Hepatocyte (in vitro differentiated cells): ENCODE data around the gene ECE1. TPM values are rescaled to one million over a fixed set of nuclear protein-coding genes. Genes with fewer than 3 reads are reported as not detected.
"Not testable (repeated sequence)": the region's sequence is repeated elsewhere in the genome, so short reads cannot be mapped to it uniquely, and the experiment has no call there.

Experiments
- DNase-seq: peaks from one replicate; pipeline ENCODE4 v3.0.0-alpha.2; 2016; ENCODE audit warnings: low spot score
- H2AFZ ChIP-seq: fragments of 200-600 bp; sonication (generic); 2 replicates; pipeline ENCODE4 v1.6.0; 2016; ENCODE audit warnings: antibody characterized with exemption, mild to moderate bottlenecking
- H3K27ac ChIP-seq: fragments of 200-600 bp; sonication (generic); 2 replicates; pipeline ENCODE4 v1.5.1; 2016; ENCODE audit warnings: mild to moderate bottlenecking
- H3K27me3 ChIP-seq: fragments of 200-600 bp; sonication (generic); 2 replicates; pipeline ENCODE4 v1.6.1; 2016
- H3K36me3 ChIP-seq: fragments of 200-600 bp; sonication (generic); replicated peaks from 2 replicates; pipeline ENCODE4 v1.5.1; 2016; ENCODE audit warnings: low read depth; ENCODE audit not compliant: insufficient read depth
- H3K4me1 ChIP-seq: fragments of 200-600 bp; sonication (generic); 2 replicates; pipeline ENCODE4 v1.5.1; 2016; ENCODE audit warnings: mild to moderate bottlenecking, moderate library complexity; ENCODE audit not compliant: insufficient read depth
- H3K4me2 ChIP-seq: fragments of 200-600 bp; sonication (generic); 2 replicates; pipeline ENCODE4 v1.6.0; 2016
- H3K4me3 ChIP-seq: fragments of 200-600 bp; sonication (generic); 2 replicates; pipeline ENCODE4 v1.5.1; 2016; ENCODE audit warnings: mild to moderate bottlenecking
- H3K79me2 ChIP-seq: fragments of 200-600 bp; sonication (generic); 2 replicates; pipeline ENCODE4 v1.6.0; 2017; ENCODE audit warnings: mild to moderate bottlenecking
- H3K9me2 ChIP-seq: fragments of 200-600 bp; sonication (generic); replicated peaks from 2 replicates; pipeline ENCODE4 v1.6.0; 2017; ENCODE audit warnings: mild to moderate bottlenecking; ENCODE audit not compliant: insufficient read depth
- H3K9me3 ChIP-seq: fragments of 200-600 bp; sonication (generic); 2 replicates; pipeline ENCODE4 v1.5.1; 2016; ENCODE audit warnings: low read depth, mild to moderate bottlenecking
- H4K20me1 ChIP-seq: fragments of 200-600 bp; sonication (generic); 2 replicates; pipeline ENCODE4 v1.6.0; 2016; ENCODE audit warnings: mild to moderate bottlenecking; ENCODE audit not compliant: insufficient read depth, poor library complexity, severe bottlenecking
- CTCF ChIP-seq: fragments of 200-600 bp; sonication (generic); IDR thresholded peaks from 2 replicates; pipeline ENCODE4 v1.5.1; 2016; ENCODE audit warnings: antibody characterized with exemption, mild to moderate bottlenecking; ENCODE audit not compliant: poor library complexity
- EZH2 ChIP-seq: fragments of 200-600 bp; sonication (generic); IDR thresholded peaks from 2 replicates; pipeline ENCODE4 v1.6.1; 2016; ENCODE audit warnings: antibody characterized with exemption, mild to moderate bottlenecking, borderline replicate concordance
- EZH2phosphoT487 ChIP-seq: fragments of 200-600 bp; sonication (generic); IDR thresholded peaks from one replicate; pipeline ENCODE4 v1.6.1; 2018; ENCODE audit warnings: antibody characterized with exemption, mild to moderate bottlenecking, low read depth, moderate library complexity; ENCODE audit not compliant: unreplicated experiment, severe bottlenecking
- WGBS: methylation state at CpG from one replicate; pipeline ENCODE4 v1.1.6; 2016; ENCODE audit warnings: low lambda C conversion rate; ENCODE audit errors: missing lambda C conversion rate; 5-methylcytosine and 5-hydroxymethylcytosine counted together
- polyA plus RNA-seq: library from polyadenylated mRNA; unstranded; fragments of >200 nt; fragmentation: Nextera tagmentation; extraction: Ambion mirVana; gene quantifications from 2 replicates; pipeline ENCODE4 v1.2.1, GENCODE V29; 2016
- total RNA-seq: library from RNA; depleted of rRNA; stranded (reverse); fragments of >200 nt; gene quantifications from 2 replicates; pipeline ENCODE4 v1.2.3, GENCODE V29; 2014

ECE1 gene
- total and polyA plus RNA-seq, 2 experiments from 2014 or later = 60.8 to 90.6 TPM

GRCh38 chr1:21283524-21283923 is 6.7 kb downstream of the ECE1 start:
- no peak for TF ChIP-seq EZH2
- no peak for TF ChIP-seq CTCF
- TF ChIP-seq EZH2phosphoT487 = no peak
- H3K9me2 ChIP-seq = no peaks in the 10 kb centered on the region
- H3K27ac ChIP-seq = no peak overlapping the region
- 89% methylated on average over 7 of the region's 7 CpGs for WGBS
- H3K4me1 ChIP-seq = peaks cover 28% of the 10 kb centered on the region
- H3K27me3 ChIP-seq = no peaks in the 10 kb centered on the region
- no peaks in the 10 kb centered on the region for H3K9me3 ChIP-seq
- no peak overlapping the region for H3K4me2 ChIP-seq
- H2AFZ ChIP-seq = no peak overlapping the region
- no peak for DNase-seq
- H3K4me3 ChIP-seq = no peak overlapping the region
- H3K79me2 ChIP-seq = peaks cover 41% of the 10 kb centered on the region
- no peaks in the 10 kb centered on the region for H4K20me1 ChIP-seq
- H3K36me3 ChIP-seq = no peaks in the 10 kb centered on the region

GRCh38 chr1:21282020-21282419 is 8.2 kb downstream of the ECE1 start:
- H3K9me3 ChIP-seq, H3K4me2 ChIP-seq, DNase-seq, H3K36me3 ChIP-seq, H4K20me1 ChIP-seq, H3K27me3 ChIP-seq, H3K9me2 ChIP-seq, H3K4me3 ChIP-seq, H3K27ac ChIP-seq, H2AFZ ChIP-seq: not testable (repeated sequence)
- Histone ChIP-seq H3K79me2 (peaks cover 38% of the 10 kb centered on the region), H3K4me1 (peaks cover 32% of the 10 kb centered on the region)
- WGBS = 98% methylated on average over 4 of the region's 4 CpGs

GRCh38 chr1:21280482-21280881 is 9.8 kb downstream of the ECE1 start:
- TF ChIP-seq EZH2 (no peak), EZH2phosphoT487 (no peak), CTCF (no peak)
- no peaks in the 10 kb centered on the region for H3K9me3 ChIP-seq
- no peaks in the 10 kb centered on the region for H3K27me3 ChIP-seq
- no peak overlapping the region for H2AFZ ChIP-seq
- no peak overlapping the region for H3K4me2 ChIP-seq
- 48% methylated on average over 4 of the region's 4 CpGs for WGBS
- H3K79me2 ChIP-seq = peaks cover 29% of the 10 kb centered on the region
- no peaks in the 10 kb centered on the region for H3K9me2 ChIP-seq
- H3K27ac ChIP-seq = peak overlapping the region; percentile 82
- no peaks in the 10 kb centered on the region for H4K20me1 ChIP-seq
- no peaks in the 10 kb centered on the region for H3K36me3 ChIP-seq
- peaks cover 38% of the 10 kb centered on the region for H3K4me1 ChIP-seq
- no peak overlapping the region for H3K4me3 ChIP-seq
- DNase-seq = no peak

GRCh38 chr1:21280011-21280471 is 10.2 kb downstream of the ECE1 start:
- peak overlapping the region; percentile 82 for H3K27ac ChIP-seq
- H3K4me2 ChIP-seq = no peak overlapping the region
- H3K36me3 ChIP-seq = no peaks in the 10 kb centered on the region
- peaks cover 33% of the 10 kb centered on the region for H3K79me2 ChIP-seq
- peaks cover 35% of the 10 kb centered on the region for H3K4me1 ChIP-seq
- H2AFZ ChIP-seq = no peak overlapping the region
- DNase-seq = no peak
- no peaks in the 10 kb centered on the region for H3K27me3 ChIP-seq
- no peaks in the 10 kb centered on the region for H3K9me2 ChIP-seq
- H4K20me1 ChIP-seq = no peaks in the 10 kb centered on the region
- TF ChIP-seq EZH2 = no peak
- no peak for TF ChIP-seq CTCF
- TF ChIP-seq EZH2phosphoT487 = no peak
- no peaks in the 10 kb centered on the region for H3K9me3 ChIP-seq
- WGBS = 67% methylated on average over 5 of the region's 5 CpGs
- no peak overlapping the region for H3K4me3 ChIP-seq
